ENCODE results near the gene RGS12. TPM values are rescaled to one million over a fixed set of nuclear protein-coding genes. Genes with fewer than 3 reads are reported as not detected.

Gene RGS12
- total RNA-seq, 1 experiment from 2014 or later = 23.1 TPM

GRCh38 chr4:3284734-3285557 is 7.9 kb upstream of the RGS12 start:
- H3K36me3 ChIP-seq (ENCODE audit: control insufficient read depth, insufficient read depth, low read length) = no peaks in the 10 kb centered on the region
- no peaks in the 10 kb centered on the region for H3K9me3 Mint-ChIP-seq (ENCODE audit: unreplicated experiment)
- H3K4me3 Mint-ChIP-seq (ENCODE audit: unreplicated experiment) = no peak overlapping the region
- no peak overlapping the region for H3K27ac Mint-ChIP-seq (ENCODE audit: unreplicated experiment)
- no peaks in the 10 kb centered on the region for H3K27me3 Mint-ChIP-seq (ENCODE audit: insufficient read depth, unreplicated experiment)
- no peaks in the 10 kb centered on the region for H3K36me3 Mint-ChIP-seq (ENCODE audit: insufficient read depth, unreplicated experiment)
- intact Hi-C loops (cut with micrococcal nuclease; ENCODE audit: unreplicated experiment) = no loop called here
- H3K4me1 Mint-ChIP-seq (ENCODE audit: low read depth, unreplicated experiment) = no peaks in the 10 kb centered on the region
- H3K9me3 ChIP-seq = 0 out of 2 replicates have a peak, but pooled peaks cover 3% of the 10 kb centered on the region
- H3K4me3 ChIP-seq (ENCODE audit: low read depth, low read length) = no peak overlapping the region
- DNase-seq = no peak
- ChIA-PET CTCF (no interaction called here), POLR2A (no interaction called here)
- H3K4me1 ChIP-seq = no peaks in the 10 kb centered on the region
- H3K27me3 ChIP-seq (replicated peaks; ENCODE audit: control insufficient read depth, insufficient read depth, low read length) = no peaks in the 10 kb centered on the region
- BruUV-seq (replicated peaks) = no TSS peak
- no peak for TF ChIP-seq CTCF (IDR thresholded peaks at IDR 0.05; ENCODE audit: insufficient read depth in 1 of 2, low read depth in 1 of 2, low read length in 1 of 2, severe bottlenecking in 1 of 2, unreplicated experiment in 1 of 2)

- intact Hi-C loops (cut with micrococcal nuclease; ENCODE audit: unreplicated experiment) = no loop called here
- H3K27me3 Mint-ChIP-seq (ENCODE audit: insufficient read depth, unreplicated experiment) = no peaks in the 10 kb centered on the region
- DNase-seq = no peak
- no TSS peak for BruUV-seq (replicated peaks)
- Histone ChIP-seq H3K4me1 (no peaks in the 10 kb centered on the region), H3K36me3 (ENCODE audit: control insufficient read depth, insufficient read depth, low read length) (no peaks in the 10 kb centered on the region), H3K27me3 (replicated peaks; ENCODE audit: control insufficient read depth, insufficient read depth, low read length) (no peaks in the 10 kb centered on the region), H3K4me3 (ENCODE audit: low read depth, low read length) (no peak overlapping the region), H3K9me3 (0 out of 2 replicates have a peak, but pooled peaks cover 3% of the 10 kb centered on the region)
- no peak overlapping the region for H3K4me3 Mint-ChIP-seq (ENCODE audit: unreplicated experiment)
- H3K36me3 Mint-ChIP-seq (ENCODE audit: insufficient read depth, unreplicated experiment) = no peaks in the 10 kb centered on the region
- H3K27ac Mint-ChIP-seq (ENCODE audit: unreplicated experiment) = no peak overlapping the region
- no peaks in the 10 kb centered on the region for H3K9me3 Mint-ChIP-seq (ENCODE audit: unreplicated experiment)
- CTCF ChIA-PET = no interaction called here
- H3K4me1 Mint-ChIP-seq (ENCODE audit: low read depth, unreplicated experiment) = peaks cover 5% of the 10 kb centered on the region
- TF ChIP-seq CTCF (IDR thresholded peaks at IDR 0.05; ENCODE audit: insufficient read depth in 1 of 2, low read depth in 1 of 2, low read length in 1 of 2, severe bottlenecking in 1 of 2, unreplicated experiment in 1 of 2) = no peak
- POLR2A ChIA-PET = no interaction called here
Observed at GRCh38 chr4:3285558-3286334, 7.1 kb upstream of the RGS12 start.

GRCh38 chr4:3286335-3287175 is 6.3 kb upstream of the RGS12 start:
- H3K27me3 ChIP-seq (replicated peaks; ENCODE audit: control insufficient read depth, insufficient read depth, low read length) = no peaks in the 10 kb centered on the region
- DNase-seq = no peak
- ChIA-PET POLR2A (no interaction called here), CTCF (no interaction called here)
- Mint-ChIP-seq H3K27ac (ENCODE audit: unreplicated experiment) (no peak overlapping the region), H3K4me3 (ENCODE audit: unreplicated experiment) (no peak overlapping the region), H3K4me1 (ENCODE audit: low read depth, unreplicated experiment) (peaks cover 7% of the 10 kb centered on the region), H3K36me3 (ENCODE audit: insufficient read depth, unreplicated experiment) (no peaks in the 10 kb centered on the region), H3K27me3 (ENCODE audit: insufficient read depth, unreplicated experiment) (no peaks in the 10 kb centered on the region), H3K9me3 (ENCODE audit: unreplicated experiment) (no peaks in the 10 kb centered on the region)
- H3K36me3 ChIP-seq (ENCODE audit: control insufficient read depth, insufficient read depth, low read length) = no peaks in the 10 kb centered on the region
- 0 out of 2 replicates have a peak, but pooled peaks cover under 1% of the 10 kb centered on the region for H3K9me3 ChIP-seq
- H3K4me1 ChIP-seq = no peaks in the 10 kb centered on the region
- no peak overlapping the region for H3K4me3 ChIP-seq (ENCODE audit: low read depth, low read length)
- TF ChIP-seq CTCF (IDR thresholded peaks at IDR 0.05; ENCODE audit: insufficient read depth in 1 of 2, low read depth in 1 of 2, low read length in 1 of 2, severe bottlenecking in 1 of 2, unreplicated experiment in 1 of 2) = no peak
- no TSS peak for BruUV-seq (replicated peaks)
- intact Hi-C loops (cut with micrococcal nuclease; ENCODE audit: unreplicated experiment) = no loop called here

All from Caco-2 (cell line).